ENCODE measurements around the gene KLK12. TPM values are rescaled to one million over a fixed set of nuclear protein-coding genes. Genes with fewer than 3 reads are reported as not detected.

Gene KLK12
- total RNA-seq, 6 experiments from 2014 or later, result not detected

- no peaks in the 10 kb centered on the region for H3K27me3 ChIP-seq
- no peaks in the 10 kb centered on the region for H3K4me1 ChIP-seq
- intact Hi-C loops (cut with DNase I), result no loop called here
- H3K9me3 ChIP-seq, result no peaks in the 10 kb centered on the region
- H3K4me3 ChIP-seq, result no peak within 1 kb of the TSS
- H3K36me3 ChIP-seq, result no peaks in the 10 kb centered on the region
- ATAC-seq, result no peak
- WGBS (ENCODE audit: insufficient coverage, low coverage, low lambda C conversion rate, missing lambda C conversion rate), result 26% methylated on average over 3 of the region's 7 CpGs
- TF ChIP-seq POLR2A (IDR thresholded peaks at IDR 0.05) (no peak), CTCF (IDR thresholded peaks at IDR 0.05) (no peak)
- DNase-seq, result no peak
- H3K27ac ChIP-seq, result no peak within 1 kb of the TSS
Observed at GRCh38 chr19:51082611-51083010, 47.8 kb upstream of the KLK12 start, which contains the start of gene KLK14. Gene KLK14, minus strand, starts transcription at chr19:51082887. Its CDS starts 273 bp downstream, at chr19:51082614.

DNA sequence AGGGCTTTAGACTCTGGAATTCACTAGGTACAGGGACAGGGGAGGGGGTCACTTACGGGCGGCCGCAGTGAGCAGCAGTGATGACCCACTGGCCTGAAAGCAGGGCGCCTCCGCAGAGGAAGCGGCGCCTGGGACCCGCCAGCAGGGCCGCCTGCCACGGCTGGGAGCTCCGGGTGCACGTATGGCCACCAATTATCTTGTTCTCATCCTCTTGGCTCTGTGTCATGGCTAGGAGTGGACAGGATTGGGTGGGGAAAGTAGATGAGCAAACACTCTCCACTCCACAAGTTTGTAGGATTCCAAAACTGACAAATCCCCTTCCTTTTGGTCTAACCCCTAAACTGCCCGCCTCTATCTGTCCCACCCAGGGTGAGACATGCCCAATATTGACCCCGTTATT is 46.7 kb upstream of the KLK12 start:
- no peak for TF ChIP-seq POLR2A (IDR thresholded peaks at IDR 0.05)
- no peak for TF ChIP-seq CTCF (IDR thresholded peaks at IDR 0.05)
- 83% methylated on average over 1 of the region's 14 CpGs for WGBS (ENCODE audit: insufficient coverage, low coverage, low lambda C conversion rate, missing lambda C conversion rate)
- no peak overlapping the region for H3K27ac ChIP-seq

DNA sequence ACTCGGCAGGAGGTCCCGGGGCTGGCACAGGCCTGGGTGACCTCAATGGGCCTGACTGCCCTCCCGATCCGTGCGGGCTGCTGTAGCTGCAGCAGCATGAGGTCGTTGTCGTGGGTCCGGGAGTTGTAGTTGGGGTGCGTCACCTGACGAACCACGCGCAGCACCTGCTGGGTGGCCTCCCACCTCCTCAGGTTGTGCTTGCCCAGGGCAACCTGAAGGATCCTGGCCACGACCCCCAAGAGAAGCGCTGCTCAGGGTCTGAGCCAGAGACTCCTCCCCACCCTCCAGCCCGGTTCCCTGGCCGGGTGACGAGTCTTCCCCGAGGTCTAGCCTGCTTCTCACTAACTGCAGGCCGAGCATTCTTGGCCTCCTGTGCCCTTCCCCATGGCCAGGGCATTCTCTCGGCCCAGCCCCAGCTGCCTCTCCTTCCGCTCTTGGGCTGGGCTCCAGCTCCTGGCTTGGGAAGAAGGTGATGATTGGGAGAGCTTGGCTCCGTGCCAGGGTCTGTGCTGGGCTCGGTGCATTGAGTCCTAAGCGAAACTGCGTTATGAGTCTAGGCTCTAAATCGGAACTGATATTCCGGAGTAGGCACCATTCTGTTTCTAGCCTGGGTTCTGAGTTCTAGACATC is 44.8 kb upstream of the KLK12 start:
- TF ChIP-seq CTCF (IDR thresholded peaks at IDR 0.05), result no peak
- TF ChIP-seq POLR2A (IDR thresholded peaks at IDR 0.05), result no peak
- intact Hi-C loops (cut with DNase I), result no loop called here
- no peak overlapping the region for H3K27ac ChIP-seq
- H3K27me3 ChIP-seq, result no peaks in the 10 kb centered on the region
- ATAC-seq (no peak), DNase-seq (no peak)
- no peaks in the 10 kb centered on the region for H3K4me1 ChIP-seq
- H3K4me3 ChIP-seq, result no peak overlapping the region
- 56% methylated on average over 4 of the region's 27 CpGs for WGBS (ENCODE audit: insufficient coverage, low coverage, low lambda C conversion rate, missing lambda C conversion rate)
- H3K36me3 ChIP-seq, result no peaks in the 10 kb centered on the region
- H3K9me3 ChIP-seq, result no peaks in the 10 kb centered on the region

More for the DNA sequence above, 46.7 kb upstream of the KLK12 start:
- no peak overlapping the region for H3K4me3 ChIP-seq
- intact Hi-C loops (cut with DNase I), result no loop called here
- no peaks in the 10 kb centered on the region for H3K36me3 ChIP-seq
- H3K27me3 ChIP-seq, result no peaks in the 10 kb centered on the region
- H3K9me3 ChIP-seq, result no peaks in the 10 kb centered on the region
- no peaks in the 10 kb centered on the region for H3K4me1 ChIP-seq
- DNase-seq (no peak), ATAC-seq (no peak)

- Histone ChIP-seq H3K4me1 (no peaks in the 10 kb centered on the region), H3K27ac (no peak overlapping the region), H3K4me3 (no peak overlapping the region), H3K27me3 (no peaks in the 10 kb centered on the region), H3K9me3 (peaks cover 0 to 2% (median 0%) of the 10 kb centered on the region in 4 donors), H3K36me3 (no peaks in the 10 kb centered on the region)
- intact Hi-C loops (cut with DNase I), result no loop called here
- DNase-seq, result no peak
- TF ChIP-seq POLR2A (IDR thresholded peaks at IDR 0.05) (no peak), CTCF (IDR thresholded peaks at IDR 0.05) (no peak)
- WGBS (ENCODE audit: insufficient coverage, low coverage, low lambda C conversion rate, missing lambda C conversion rate), result no CpG with 5 or more reads among the region's 6 CpGs
- no peak for ATAC-seq
Observed at GRCh38 chr19:51078731-51079130, 43.9 kb upstream of the KLK12 start.

Data from right lobe of liver (tissue), 6 donors.